ENCODE data around the gene CD300LG.
"Not testable (repeated sequence)": the region's sequence is repeated elsewhere in the genome, so short reads cannot be mapped to it uniquely, and the experiment has no call there.

The CD300LG gene

GRCh38 chr17:43856141-43856540 lies 9.2 kb downstream of the CD300LG start:
- DNase-seq: no peak

DNA sequence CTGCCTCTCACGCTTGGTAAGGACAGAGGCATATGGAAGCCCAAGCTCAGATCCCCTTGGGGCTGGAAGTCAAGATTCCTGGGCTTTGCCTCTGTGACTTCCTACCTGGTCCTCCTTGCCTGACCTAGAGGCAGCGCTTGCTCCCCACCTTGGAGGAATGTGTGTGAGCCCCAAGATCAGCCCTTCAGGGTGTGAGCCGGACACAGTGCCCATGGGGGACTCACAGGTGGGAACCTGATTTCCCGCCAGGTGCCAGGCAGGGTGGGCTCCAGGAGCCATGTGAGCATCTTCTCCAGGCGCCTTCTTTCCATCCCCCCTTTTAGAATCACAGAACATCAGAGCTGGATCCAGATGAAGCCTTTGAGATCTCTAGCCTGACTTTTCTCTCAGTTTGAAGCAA lies 10.2 kb downstream of the CD300LG start:
- no peak for DNase-seq

GRCh38 chr17:43857957-43858600 lies 11.1 kb downstream of the CD300LG start:
- no peak for DNase-seq

DNA sequence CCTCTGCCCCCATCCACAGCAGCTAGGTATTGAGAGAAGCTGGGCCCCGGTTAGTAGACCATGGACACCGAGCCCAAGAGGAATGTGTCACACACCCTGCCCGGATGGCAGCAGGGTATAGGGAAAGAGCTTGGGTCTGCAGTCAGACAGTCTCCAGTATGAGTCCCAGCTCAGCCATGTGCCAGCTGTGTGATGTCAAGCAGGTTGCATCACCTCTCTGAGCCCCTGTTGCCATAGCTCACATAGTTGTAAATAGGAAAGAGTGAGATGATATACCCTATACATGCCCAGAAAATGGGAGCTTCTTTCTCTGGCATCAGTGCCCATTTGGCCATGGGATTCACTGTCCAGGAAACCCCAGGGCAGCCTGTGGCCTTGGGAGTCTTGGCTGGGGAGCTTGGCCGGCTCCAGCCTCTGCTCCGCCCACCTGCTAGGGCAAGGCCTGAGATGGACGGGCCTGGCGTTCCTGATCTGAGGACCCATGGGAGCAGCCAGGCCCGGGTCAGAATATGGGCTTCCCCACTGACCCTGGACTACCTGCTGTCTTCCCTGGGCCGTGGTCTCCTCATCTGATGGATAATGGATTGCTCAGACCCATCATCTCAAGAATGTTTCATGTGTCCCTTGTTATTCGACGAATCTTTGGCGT lies 13.2 kb downstream of the CD300LG start:
- no peak for DNase-seq

- no peak for DNase-seq
Observed at GRCh38 chr17:43860927-43861622, 14.1 kb downstream of the CD300LG start.

DNA sequence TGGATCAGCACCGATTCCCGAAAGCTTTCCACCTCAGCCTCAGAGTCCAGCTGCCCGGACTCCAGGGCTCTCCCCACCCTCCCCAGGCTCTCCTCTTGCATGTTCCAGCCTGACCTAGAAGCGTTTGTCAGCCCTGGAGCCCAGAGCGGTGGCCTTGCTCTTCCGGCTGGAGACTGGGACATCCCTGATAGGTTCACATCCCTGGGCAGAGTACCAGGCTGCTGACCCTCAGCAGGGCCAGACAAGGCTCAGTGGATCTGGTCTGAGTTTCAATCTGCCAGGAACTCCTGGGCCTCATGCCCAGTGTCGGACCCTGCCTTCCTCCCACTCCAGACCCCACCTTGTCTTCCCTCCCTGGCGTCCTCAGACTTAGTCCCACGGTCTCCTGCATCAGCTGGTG lies 15.0 kb downstream of the CD300LG start:
- no peak for DNase-seq

GRCh38 chr17:43864161-43864984 lies 17.4 kb downstream of the CD300LG start:
- DNase-seq: no peak

- no peak for DNase-seq
Observed at GRCh38 chr17:43868226-43868994, 21.4 kb downstream of the CD300LG start.

- not testable (repeated sequence) for DNase-seq
Observed at GRCh38 chr17:43869031-43869430, 22.1 kb downstream of the CD300LG start.

- no peak for DNase-seq
Observed at GRCh38 chr17:43871946-43872690, 25.1 kb downstream of the CD300LG start.

DNA sequence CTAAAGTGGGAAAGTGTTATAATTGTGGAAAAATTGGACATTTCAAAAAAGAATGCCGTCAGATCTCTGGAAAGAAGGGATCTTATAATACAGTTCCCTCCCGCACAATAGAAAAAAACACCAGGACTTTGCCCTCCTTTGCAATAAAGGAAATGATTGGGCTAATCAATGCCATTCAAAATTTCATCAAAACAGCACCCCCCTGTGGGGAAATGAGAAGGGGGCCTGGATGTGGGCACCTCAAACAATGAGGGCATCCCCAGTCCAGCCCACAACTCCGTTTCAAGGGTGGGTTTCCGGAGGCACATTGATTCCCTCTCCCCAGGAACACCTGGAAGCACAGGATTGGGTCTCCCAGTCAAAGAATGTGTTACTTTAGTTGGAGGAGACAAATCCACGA lies 26.1 kb downstream of the CD300LG start:
- no peak for DNase-seq

DNA sequence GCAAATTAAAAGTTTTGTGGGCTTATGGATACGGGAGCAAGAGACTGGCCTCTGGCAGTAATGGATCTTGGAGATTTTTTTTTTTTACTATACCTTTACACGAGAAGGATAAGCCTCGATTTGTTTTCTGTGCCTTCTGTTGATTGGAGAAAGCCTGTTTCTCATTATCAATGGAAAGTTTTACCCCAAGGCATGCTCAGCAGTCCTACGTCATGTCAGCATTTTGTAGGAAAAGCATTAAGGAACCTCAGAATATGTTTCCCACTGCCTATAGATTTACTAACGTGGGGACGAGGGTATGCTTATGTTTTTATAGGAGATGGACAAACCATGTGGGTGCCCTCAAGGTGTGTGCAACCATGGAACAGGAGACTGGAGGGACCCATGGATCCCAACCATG lies 26.8 kb downstream of the CD300LG start:
- no peak for DNase-seq

GRCh38 chr17:43874293-43874692 lies 27.3 kb downstream of the CD300LG start:
- DNase-seq: no peak

DNA sequence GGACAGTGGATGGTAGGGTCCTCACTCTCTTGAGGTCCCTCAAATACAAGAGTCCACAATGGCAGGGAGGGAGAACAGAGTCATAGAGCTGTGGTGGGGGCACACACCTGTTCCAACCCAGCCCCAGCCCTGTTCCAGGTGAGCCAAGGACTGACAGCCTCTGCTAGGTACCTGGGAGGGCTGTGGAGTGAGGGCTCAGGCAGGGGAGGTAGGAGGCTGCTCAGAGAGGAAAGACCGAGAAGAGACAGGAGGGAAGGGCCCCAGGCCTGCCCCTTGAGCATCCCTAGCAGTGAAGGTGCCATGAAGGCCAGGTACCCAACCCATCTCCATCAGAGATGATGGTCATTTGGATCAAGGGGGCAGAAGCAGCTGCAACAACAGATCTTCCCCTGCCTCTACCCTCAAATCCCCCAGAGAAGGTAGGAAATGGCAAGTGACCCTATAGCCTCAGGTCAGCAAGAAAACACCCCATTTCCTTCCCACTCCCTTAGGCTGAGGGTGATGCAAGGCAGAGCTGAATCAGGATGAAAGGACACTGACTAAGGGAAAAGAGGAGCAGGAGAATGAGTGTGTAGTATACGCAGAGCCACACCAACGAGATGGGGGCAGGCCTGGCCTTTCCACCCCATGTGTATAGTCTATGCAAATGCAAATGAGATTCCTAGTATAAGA lies 28.6 kb downstream of the CD300LG start:
- no peak for DNase-seq

DNA sequence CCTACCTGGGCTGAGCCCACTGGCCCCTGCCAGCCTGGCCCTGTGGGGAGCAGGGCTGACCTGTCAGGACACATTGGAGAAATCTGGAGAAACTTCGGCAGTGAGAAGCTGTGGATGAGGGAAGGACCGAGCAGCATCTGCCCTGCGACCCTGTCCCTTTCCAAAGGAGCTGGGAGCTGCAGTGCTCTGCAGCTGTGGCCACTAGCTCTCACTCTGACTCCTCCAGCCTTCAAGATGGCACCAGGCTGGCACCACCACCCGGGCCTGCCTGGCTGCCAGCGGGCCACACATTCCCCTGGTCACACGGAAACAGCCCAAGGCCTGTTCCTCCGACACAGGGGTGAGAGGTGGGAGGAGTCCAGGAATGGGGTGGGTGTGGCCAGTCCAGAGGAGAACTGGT lies 30.1 kb downstream of the CD300LG start:
- DNase-seq: no peak

DNA sequence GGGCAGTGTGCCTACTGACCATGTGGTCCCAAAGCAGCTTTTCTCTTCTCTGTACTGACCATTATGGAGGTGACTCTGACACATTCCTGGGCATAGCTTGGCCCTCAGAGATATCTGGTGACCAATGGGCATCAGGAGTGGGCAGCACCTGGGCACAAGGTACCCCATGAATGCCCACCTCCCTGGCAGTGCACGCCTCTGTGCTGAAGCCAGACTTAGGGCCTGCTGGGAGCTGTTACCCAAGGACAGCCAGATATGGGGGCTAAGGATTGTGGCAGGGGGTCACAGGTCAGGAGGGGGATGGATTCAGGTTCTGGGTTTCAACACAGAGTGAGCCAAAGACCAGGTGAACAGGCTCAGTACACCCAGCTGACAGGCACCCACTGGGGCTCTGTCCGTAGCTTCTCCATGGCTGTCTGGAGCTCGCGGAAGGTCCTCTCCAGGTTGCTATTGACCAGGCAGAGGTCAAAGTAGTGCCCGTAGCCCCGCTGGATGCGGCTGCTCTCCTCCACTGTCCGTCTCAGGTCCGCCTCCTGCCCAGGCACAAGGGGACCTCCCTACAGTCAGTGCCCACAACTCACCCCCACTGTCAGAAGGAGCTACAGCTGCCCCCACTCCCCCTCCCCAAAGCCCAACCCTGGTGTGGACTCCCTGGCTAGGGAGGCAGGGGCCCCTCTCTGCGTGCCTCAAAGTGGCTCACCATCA lies 30.6 kb downstream of the CD300LG start:
- DNase-seq: no peak

DNA sequence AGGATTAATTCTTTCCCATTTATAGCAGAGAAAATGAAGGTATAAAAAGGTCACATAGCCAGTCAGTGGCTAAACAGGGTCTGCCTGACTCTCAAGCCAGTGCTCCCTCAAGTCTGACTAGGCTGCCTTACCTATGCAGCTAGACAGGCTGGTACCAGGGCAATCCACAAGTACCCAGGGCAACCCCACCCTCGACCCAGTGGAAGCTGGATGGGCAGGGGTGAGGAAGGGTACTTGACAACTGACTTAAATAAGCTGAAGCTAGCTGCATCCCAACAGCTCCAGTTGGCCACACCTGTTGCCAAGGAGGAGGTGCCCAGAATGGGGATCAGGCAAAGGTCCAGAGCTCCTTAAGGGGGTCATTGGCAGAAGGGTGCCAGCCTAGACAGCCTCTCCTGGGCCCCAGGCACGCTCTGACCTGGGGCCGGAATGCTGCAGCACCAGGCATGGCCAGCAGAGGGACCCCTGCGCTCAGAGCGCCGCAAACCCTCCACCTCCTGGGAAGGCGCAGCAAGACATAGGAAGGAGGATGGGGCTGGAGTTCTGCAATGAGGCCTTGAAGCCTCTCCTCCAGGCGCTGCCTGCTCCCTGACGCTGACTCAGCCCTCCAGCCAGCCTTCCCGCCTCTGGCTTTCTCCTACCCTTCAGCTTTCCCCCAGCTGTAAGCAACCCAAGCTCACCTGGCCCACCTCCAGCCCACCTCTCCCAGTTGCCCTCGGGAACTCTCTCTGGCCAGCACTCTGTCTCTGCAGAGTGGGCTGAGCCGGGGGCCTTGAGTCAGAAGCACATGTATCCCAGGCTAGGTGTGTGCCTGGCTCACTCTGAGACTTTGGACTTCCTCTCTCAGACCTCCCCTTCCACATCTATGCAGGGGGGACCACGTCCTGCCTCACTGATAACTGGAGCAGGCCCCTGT lies 31.5 kb downstream of the CD300LG start:
- no peak for DNase-seq

DNA sequence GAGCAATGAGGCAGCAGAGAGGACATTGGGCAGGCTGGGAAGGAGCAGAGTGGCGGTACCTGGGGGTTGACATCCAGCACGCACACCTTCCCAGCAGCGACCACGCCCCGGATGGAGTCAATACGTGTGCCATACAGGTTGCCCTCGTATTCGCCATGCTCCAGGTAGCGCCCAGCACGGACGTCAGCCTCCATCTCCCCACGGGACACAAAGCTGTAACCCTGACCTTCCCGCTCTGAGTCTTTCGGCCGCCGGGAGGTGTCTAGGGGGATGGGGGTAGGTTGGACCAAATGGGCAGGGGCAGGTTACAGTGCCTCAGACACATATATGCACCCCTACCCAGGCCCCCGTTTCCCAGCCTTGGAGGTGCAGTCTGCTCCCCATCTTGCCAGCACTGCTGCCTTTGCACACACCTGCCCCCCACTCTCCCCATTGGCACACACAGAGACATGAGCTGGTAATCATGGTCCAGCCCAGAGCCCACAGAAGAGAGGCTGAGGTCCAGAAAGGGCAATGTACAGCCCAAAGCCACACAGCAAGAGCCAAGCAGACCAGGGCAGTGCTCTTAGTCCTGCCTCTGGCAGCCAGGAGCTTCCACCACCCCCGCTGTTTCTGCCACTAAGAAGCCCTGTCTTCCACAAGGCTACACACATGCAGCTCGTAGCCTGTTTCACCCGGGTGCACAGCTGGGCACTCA lies 32.9 kb downstream of the CD300LG start:
- DNase-seq: no peak

All from NCI-H1048 (cell line).